VCaP (cell line): ENCODE data around the gene DCHS2.

Experiments
- H3K27ac ChIP-seq: fragments of 450-650 bp; 2 replicates; pipeline ENCODE4 v1.5.1; 2017
- CTCF ChIP-seq: fragments of 450-650 bp; conservative IDR thresholded peaks from 2 replicates; pipeline ENCODE4 v1.5.1; 2017; ENCODE audit warnings: mild to moderate bottlenecking, moderate library complexity

Gene DCHS2

GRCh38 chr4:154348657-154349056 lies 142.9 kb downstream of the DCHS2 start:
- H3K27ac ChIP-seq = no peak overlapping the region
- no peak for TF ChIP-seq CTCF

GRCh38 chr4:154345359-154345758 lies 146.2 kb downstream of the DCHS2 start:
- H3K27ac ChIP-seq = no peak overlapping the region
- TF ChIP-seq CTCF = no peak

GRCh38 chr4:154344686-154345085 lies 146.9 kb downstream of the DCHS2 start:
- no peak for TF ChIP-seq CTCF
- no peak overlapping the region for H3K27ac ChIP-seq

GRCh38 chr4:154343651-154344050 lies 147.9 kb downstream of the DCHS2 start:
- TF ChIP-seq CTCF = no peak
- H3K27ac ChIP-seq = no peak overlapping the region

GRCh38 chr4:154341448-154341847 lies 150.2 kb downstream of the DCHS2 start:
- no peak for TF ChIP-seq CTCF

GRCh38 chr4:154335588-154335987 lies 156.0 kb downstream of the DCHS2 start:
- H3K27ac ChIP-seq = no peak overlapping the region
- TF ChIP-seq CTCF = no peak

More at GRCh38 chr4:154341448-154341847, 150.2 kb downstream of the DCHS2 start:
- no peak overlapping the region for H3K27ac ChIP-seq

GRCh38 chr4:154332681-154333421 lies 158.7 kb downstream of the DCHS2 start:
- TF ChIP-seq CTCF = 0 out of 2 replicates have a peak, but pooled peaks have one; percentile 10
- H3K27ac ChIP-seq = no peak overlapping the region
